GM21576 (cell line): ENCODE measurements around the gene RASGRF1.
"Not testable (repeated sequence)": the region's sequence is repeated elsewhere in the genome, so short reads cannot be mapped to it uniquely, and the experiment has no call there.

Experiments
- ATAC-seq: cut with Tn5 transposase; IDR thresholded peaks from one replicate; pipeline ENCODE4 v1.9.1; 2021; ENCODE audit warnings: mild to moderate bottlenecking, moderate library complexity; ENCODE audit not compliant: unreplicated experiment

RASGRF1 gene

GRCh38 chr15:78933187-78933822, 157.3 kb downstream of the RASGRF1 start:
- no peak for ATAC-seq

- ATAC-seq, result no peak
Observed at GRCh38 chr15:78932258-78932808, 158.2 kb downstream of the RASGRF1 start.

GRCh38 chr15:78931439-78932257, 158.9 kb downstream of the RASGRF1 start:
- no peak for ATAC-seq

- ATAC-seq, result no peak
Observed at GRCh38 chr15:78930577-78931388, 159.8 kb downstream of the RASGRF1 start.

- no peak for ATAC-seq
Observed at GRCh38 chr15:78929536-78930264, 160.9 kb downstream of the RASGRF1 start.

GRCh38 chr15:78928616-78929093, 161.9 kb downstream of the RASGRF1 start:
- no peak for ATAC-seq

GRCh38 chr15:78928176-78928575, 162.4 kb downstream of the RASGRF1 start:
- ATAC-seq, result not testable (repeated sequence)

GRCh38 chr15:78927077-78927790, 163.3 kb downstream of the RASGRF1 start:
- no peak for ATAC-seq

- ATAC-seq, result no peak
Observed at GRCh38 chr15:78925956-78926743, 164.4 kb downstream of the RASGRF1 start.

GRCh38 chr15:78925076-78925624, 165.4 kb downstream of the RASGRF1 start:
- ATAC-seq, result no peak

GRCh38 chr15:78923480-78924360, 166.9 kb downstream of the RASGRF1 start:
- no peak for ATAC-seq

- no peak for ATAC-seq
Observed at GRCh38 chr15:78923015-78923414, 167.6 kb downstream of the RASGRF1 start.

GRCh38 chr15:78922527-78922926, 168.1 kb downstream of the RASGRF1 start:
- no peak for ATAC-seq

- ATAC-seq, result no peak
Observed at GRCh38 chr15:78921940-78922339, 168.6 kb downstream of the RASGRF1 start.

GRCh38 chr15:78921517-78921916, 169.1 kb downstream of the RASGRF1 start:
- ATAC-seq, result no peak

- ATAC-seq, result no peak
Observed at GRCh38 chr15:78917888-78918287, 172.7 kb downstream of the RASGRF1 start.

- no peak for ATAC-seq
Observed at GRCh38 chr15:78916088-78916487, 174.5 kb downstream of the RASGRF1 start.
